ENCODE measurements around the gene TRMT2A.

The TRMT2A gene

DNA sequence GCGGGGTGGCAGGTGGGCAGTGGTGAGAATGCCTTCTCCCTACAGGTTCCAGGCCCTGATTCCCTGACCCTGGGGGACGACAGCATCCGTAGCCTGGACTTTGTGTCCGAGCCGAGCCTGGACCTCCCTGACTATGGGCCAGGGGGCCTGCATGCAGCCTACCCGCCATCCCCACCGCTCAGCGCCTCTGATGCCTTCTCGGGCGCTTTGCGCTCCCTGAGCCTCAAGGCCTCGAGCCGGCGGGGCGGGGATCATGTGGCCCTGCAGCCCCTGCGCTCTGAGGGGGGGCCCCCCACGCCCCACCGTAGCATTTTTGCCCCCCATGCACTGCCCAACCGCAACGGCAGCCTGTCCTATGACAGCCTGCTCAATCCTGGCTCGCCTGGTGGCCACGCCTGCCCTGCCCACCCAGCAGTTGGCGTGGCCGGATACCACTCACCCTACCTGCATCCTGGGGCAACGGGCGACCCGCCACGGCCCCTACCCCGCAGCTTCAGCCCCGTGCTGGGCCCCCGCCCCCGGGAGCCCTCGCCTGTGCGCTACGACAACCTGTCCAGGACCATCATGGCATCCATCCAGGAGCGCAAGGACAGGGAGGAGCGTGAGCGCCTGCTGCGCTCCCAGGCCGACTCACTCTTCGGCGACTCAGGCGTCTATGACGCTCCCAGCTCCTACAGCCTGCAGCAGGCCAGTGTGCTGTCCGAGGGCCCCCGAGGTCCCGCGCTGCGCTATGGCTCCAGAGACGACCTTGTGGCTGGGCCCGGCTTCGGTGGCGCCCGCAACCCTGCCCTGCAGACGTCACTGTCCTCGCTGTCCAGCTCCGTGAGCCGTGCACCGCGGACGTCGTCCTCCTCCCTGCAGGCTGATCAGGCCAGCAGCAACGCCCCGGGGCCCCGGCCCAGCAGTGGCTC is 25.9 kb upstream of the TRMT2A start:
- DNase-seq (ENCODE audit: low read depth) = no peak
- TF ChIP-seq, protein P1, sequence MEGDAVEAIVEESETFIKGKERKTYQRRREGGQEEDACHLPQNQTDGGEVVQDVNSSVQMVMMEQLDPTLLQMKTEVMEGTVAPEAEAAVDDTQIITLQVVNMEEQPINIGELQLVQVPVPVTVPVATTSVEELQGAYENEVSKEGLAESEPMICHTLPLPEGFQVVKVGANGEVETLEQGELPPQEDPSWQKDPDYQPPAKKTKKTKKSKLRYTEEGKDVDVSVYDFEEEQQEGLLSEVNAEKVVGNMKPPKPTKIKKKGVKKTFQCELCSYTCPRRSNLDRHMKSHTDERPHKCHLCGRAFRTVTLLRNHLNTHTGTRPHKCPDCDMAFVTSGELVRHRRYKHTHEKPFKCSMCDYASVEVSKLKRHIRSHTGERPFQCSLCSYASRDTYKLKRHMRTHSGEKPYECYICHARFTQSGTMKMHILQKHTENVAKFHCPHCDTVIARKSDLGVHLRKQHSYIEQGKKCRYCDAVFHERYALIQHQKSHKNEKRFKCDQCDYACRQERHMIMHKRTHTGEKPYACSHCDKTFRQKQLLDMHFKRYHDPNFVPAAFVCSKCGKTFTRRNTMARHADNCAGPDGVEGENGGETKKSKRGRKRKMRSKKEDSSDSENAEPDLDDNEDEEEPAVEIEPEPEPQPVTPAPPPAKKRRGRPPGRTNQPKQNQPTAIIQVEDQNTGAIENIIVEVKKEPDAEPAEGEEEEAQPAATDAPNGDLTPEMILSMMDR (IDR thresholded peaks at IDR 0.05; ENCODE audit: control insufficient read depth, extremely low read depth, insufficient read depth) = no peak
- no peak overlapping the region for H3K4me3 ChIP-seq (ENCODE audit: low read depth, low read length)

DNA sequence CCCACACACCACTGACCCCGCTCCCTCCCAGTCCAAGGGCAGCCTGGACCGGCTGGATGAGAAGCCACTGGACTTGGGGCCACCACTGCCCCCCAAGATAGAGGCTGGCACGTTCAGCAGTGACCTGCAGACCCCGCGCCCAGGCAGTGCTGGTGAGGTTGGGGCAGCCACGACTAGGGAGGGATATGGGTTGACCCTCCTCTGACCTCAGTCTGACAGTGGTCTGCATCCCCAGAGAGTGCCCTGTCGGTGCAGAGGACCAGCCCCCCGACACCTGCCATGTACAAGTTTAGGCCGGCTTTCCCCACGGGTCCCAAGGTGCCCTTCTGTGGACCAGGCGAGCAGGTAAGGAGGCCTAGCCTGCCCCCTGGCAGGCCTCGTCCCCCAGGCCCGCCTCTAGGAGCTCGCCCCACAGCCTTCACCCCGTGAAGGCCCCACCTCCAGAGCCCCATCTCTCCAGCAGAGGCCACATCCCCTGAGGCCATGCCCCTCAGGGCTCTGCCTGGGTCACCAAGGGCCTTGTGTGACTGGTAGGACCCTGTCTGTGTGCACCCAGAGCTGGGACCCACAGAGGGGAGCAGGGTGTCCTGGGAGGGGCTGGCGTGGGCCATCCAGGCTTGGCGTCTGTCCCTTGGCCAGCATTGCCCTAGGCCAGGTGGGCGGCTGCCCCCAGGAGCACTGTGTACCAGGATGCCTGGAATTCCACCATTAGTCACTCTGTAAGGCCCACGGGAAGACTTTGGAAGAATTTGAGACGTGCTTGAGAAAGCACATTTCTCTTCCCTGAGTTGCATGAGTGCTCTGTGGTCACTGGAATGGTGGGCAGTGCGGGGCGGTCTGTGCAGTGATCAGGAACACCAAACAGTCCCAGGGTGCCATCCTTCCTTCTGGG is 24.4 kb upstream of the TRMT2A start:
- H3K4me3 ChIP-seq (ENCODE audit: low read depth, low read length) = no peak overlapping the region
- TF ChIP-seq, protein P1 (IDR thresholded peaks at IDR 0.05; ENCODE audit: control insufficient read depth, extremely low read depth, insufficient read depth) = no peak
- DNase-seq (ENCODE audit: low read depth) = no peak

DNA sequence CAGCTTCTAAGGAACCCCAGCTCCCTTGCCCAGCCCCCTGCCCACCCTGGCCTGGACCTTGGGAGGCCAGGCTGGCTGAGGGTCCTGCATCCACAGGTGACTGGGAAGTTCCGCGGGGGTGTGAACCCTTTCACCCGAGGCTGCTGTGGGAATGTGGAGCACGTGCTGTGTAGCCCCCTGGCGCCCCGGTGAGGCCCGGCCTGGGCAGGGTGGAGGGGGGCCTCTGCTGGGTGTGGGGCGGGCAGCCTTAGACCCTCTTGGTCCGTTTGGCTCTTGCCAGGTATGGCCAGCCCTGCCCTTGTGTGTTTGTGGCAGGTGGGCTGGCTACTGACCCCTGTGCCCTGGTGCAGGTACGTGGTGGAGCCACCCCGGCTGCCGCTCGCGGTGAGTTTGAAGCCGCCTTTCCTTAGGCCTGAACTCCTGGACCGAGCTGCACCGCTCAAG is 23.5 kb upstream of the TRMT2A start:
- H3K4me3 ChIP-seq (ENCODE audit: low read depth, low read length) = no peak overlapping the region
- no peak for DNase-seq (ENCODE audit: low read depth)
- TF ChIP-seq, protein P1 (IDR thresholded peaks at IDR 0.05; ENCODE audit: control insufficient read depth, extremely low read depth, insufficient read depth) = no peak

GRCh38 chr22:20140107-20140445 is 23.1 kb upstream of the TRMT2A start:
- DNase-seq (ENCODE audit: low read depth) = no peak
- H3K4me3 ChIP-seq (ENCODE audit: low read depth, low read length) = no peak overlapping the region
- TF ChIP-seq, protein P1 (IDR thresholded peaks at IDR 0.05; ENCODE audit: control insufficient read depth, extremely low read depth, insufficient read depth) = no peak

- no peak overlapping the region for H3K4me3 ChIP-seq (ENCODE audit: low read depth, low read length)
- TF ChIP-seq, protein P1 (IDR thresholded peaks at IDR 0.05; ENCODE audit: control insufficient read depth, extremely low read depth, insufficient read depth) = no peak
- DNase-seq (ENCODE audit: low read depth) = no peak
Measured at GRCh38 chr22:20139391-20140106, 22.5 kb upstream of the TRMT2A start.

DNA sequence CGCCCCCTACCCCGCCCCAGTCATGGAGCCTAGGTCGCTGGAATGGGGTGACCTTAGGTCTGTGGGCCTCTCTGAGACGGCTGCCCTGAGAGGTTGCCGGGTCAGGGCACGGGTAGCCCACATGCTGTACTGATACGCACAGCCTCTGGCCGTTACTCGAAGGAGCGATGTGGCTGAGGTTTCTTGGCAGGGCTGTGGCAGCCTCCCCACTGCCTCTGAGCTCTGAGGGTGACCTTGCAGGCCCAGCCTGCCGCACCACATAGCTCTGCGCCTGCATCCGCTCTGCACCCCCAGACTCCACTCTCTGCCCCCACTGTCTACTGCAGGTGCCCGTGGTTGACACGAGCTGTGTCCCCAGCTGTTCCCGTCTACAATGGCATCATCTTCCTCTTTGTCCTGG is 21.8 kb upstream of the TRMT2A start:
- TF ChIP-seq, protein P1 (IDR thresholded peaks at IDR 0.05; ENCODE audit: control insufficient read depth, extremely low read depth, insufficient read depth) = no peak
- no peak overlapping the region for H3K4me3 ChIP-seq (ENCODE audit: low read depth, low read length)
- DNase-seq (ENCODE audit: low read depth) = no peak

Data from LNCaP clone FGC (cell line).